ENCODE data around the gene LPIN1.

DNA sequence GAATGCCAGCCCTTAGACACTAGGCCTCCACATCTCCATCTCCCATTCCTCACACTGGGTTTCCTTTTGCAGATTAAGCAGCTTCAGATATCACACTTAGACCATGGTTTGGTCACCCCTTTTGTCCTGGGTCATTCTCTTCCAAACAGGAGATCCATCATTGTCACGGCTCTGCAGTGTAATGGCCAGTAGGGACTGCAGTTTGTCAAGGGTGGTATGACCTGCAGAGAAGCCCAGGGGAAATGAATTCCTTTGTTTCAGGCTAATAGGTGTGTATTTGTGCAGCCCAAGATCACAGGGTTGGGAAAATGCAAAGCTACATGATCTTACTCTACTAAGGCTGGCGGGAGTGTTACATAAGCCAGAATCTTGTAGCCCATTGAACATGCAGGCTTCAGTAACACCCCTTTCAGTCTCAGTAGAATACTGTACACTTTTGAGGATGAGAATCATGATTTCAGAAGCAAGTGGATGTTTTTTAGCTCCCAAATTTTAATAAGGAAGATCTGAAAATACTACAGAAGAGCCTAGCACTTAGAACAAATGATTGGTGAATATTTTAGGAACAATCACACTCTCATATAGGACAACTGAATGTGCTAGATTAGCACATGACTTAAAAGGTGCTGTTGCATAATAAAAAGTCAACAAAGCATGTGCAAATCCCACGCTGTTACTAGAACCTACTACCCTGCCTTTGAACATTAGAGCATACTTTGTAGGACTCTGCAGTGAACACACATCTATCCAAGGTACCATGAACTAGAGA, 24.0 kb upstream of the LPIN1 start:
- TF ChIP-seq POLR2A (IDR thresholded peaks at IDR 0.05): no peak
- no peak for TF ChIP-seq POLR2AphosphoS5 (IDR thresholded peaks at IDR 0.05)
